GM12873 (cell line): Measurements from ENCODE around the gene TEDDM1.

Experiments
- TF ChIP-seq, protein P1 (sequence below): IDR thresholded peaks from 2 replicates; pipeline ENCODE4 v1.5.1; 2012; ENCODE audit warnings: low read depth, mild to moderate bottlenecking, moderate library complexity, low read length, control low read depth; ENCODE audit not compliant: insufficient read depth; ENCODE audit errors: missing control alignments

The TEDDM1 gene

GRCh38 chr1:182391362-182392049 is 9.0 kb downstream of the TEDDM1 start, which contains the start of gene GLUL:
Gene GLUL, minus strand, starts transcription at chr1:182391790. Its CDS starts 3,053 bp downstream, at chr1:182388737.
- TF ChIP-seq, protein P1, sequence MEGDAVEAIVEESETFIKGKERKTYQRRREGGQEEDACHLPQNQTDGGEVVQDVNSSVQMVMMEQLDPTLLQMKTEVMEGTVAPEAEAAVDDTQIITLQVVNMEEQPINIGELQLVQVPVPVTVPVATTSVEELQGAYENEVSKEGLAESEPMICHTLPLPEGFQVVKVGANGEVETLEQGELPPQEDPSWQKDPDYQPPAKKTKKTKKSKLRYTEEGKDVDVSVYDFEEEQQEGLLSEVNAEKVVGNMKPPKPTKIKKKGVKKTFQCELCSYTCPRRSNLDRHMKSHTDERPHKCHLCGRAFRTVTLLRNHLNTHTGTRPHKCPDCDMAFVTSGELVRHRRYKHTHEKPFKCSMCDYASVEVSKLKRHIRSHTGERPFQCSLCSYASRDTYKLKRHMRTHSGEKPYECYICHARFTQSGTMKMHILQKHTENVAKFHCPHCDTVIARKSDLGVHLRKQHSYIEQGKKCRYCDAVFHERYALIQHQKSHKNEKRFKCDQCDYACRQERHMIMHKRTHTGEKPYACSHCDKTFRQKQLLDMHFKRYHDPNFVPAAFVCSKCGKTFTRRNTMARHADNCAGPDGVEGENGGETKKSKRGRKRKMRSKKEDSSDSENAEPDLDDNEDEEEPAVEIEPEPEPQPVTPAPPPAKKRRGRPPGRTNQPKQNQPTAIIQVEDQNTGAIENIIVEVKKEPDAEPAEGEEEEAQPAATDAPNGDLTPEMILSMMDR = peak; percentile 30

DNA sequence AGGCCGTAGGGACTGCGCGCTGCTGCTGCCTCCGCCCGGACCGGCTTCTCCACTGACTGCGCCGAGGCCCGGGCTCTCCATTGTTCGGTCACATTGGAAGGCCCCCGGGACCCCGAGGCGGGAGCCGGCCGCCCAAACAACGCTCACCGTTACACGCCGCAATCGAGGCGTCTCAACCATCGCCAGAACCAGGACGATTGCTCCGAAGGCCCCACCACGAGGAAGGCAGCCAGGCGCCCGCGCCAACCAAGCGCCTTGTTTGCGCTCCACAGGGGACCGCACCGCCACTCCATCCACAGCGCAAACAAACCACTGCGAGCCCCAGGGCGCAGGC is 9.5 kb downstream of the TEDDM1 start:
- TF ChIP-seq, protein P1 = no peak

DNA sequence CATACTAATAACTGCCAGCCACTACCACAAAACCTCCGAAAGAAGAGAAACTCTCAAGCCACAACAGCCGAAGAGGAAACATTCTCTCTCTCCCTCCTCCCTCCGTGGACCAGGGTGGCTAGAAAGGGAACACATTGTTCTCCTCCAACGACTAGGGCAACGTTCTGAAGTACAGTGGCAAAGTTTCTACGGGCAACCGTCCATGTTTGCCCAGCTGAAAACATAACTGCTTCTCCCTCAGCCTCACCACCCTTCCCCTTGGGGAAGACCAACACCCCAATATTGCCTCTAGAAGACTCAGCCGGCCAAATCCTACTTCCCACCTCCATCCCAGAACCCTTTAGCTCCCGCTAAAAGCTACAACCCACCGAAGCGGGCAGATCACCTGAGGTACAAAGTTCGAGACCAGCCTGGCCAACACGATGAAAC is 10.8 kb downstream of the TEDDM1 start:
- TF ChIP-seq, protein P1 = no peak

DNA sequence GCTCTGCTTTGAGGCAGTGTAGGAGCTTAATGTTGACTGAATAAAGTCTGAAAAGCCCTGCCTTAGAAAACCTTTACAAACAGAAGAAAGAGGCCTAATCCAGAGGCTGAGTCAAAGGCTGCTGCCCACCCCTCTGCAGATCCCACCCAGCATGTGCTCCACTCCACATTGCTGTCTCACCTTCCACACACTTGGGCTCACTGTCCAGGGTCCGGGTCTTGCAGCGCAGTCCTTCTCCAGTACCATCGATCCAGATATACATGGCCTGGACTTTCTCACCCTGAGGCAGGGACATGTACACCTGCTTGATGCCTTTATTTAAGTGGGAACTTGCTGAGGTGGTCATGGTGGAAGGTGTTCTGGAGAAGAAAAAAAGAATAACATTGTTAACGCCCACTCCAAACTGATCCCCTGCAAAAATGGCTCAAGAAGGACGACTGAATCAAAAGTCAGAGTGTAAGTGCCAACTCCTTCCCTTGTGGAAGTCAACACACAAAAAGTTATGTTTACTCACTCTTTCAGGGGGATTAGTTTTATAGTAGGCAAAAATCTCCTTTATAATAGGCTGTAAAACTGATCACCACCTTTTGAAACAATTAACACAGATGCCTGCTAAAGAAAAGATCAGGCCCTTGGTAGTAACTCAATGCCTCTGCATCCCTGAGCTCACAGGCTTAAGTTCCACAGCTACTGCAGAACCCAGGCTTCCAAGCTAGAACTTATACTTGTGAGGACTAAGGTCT is 11.9 kb downstream of the TEDDM1 start:
- TF ChIP-seq, protein P1 = no peak

GRCh38 chr1:182387566-182387965 is 12.9 kb downstream of the TEDDM1 start:
- TF ChIP-seq, protein P1 = no peak

GRCh38 chr1:182386980-182387379 is 13.5 kb downstream of the TEDDM1 start:
- TF ChIP-seq, protein P1 = no peak

GRCh38 chr1:182385885-182386853 is 14.3 kb downstream of the TEDDM1 start:
- TF ChIP-seq, protein P1 = no peak
